Skeletal muscle satellite cell (primary cell): ENCODE data around the gene DELE1.
A peak's percentile ranks its signal among the peaks of the same experiment; 100 is the strongest.

Experiments used
- H3K27me3 ChIP-seq: 2 replicates; pipeline ENCODE4 v1.7.0; 2013; ENCODE audit warnings: low read length; ENCODE audit not compliant: control insufficient read depth, insufficient read depth
- H3K36me3 ChIP-seq: 2 replicates; pipeline ENCODE4 v1.7.0; 2013; ENCODE audit warnings: mild to moderate bottlenecking, control low read depth, low read length; ENCODE audit not compliant: insufficient read depth
- H3K4me1 ChIP-seq: 2 replicates; pipeline ENCODE4 v1.7.0; 2013; ENCODE audit warnings: low read length; ENCODE audit not compliant: control insufficient read depth, insufficient read depth
- H3K4me2 ChIP-seq: 2 replicates; pipeline ENCODE4 v1.7.0; 2013; ENCODE audit warnings: mild to moderate bottlenecking, low read length
- H3K4me3 ChIP-seq: 2 replicates; pipeline ENCODE4 v1.7.0; 2013; ENCODE audit warnings: low read length
- H3K9ac ChIP-seq: 2 replicates; pipeline ENCODE4 v1.7.0; 2013; ENCODE audit warnings: mild to moderate bottlenecking, low read depth, low read length, moderate library complexity
- H3K9me3 ChIP-seq: replicated peaks from 2 replicates; pipeline ENCODE4 v1.7.0; 2013; ENCODE audit warnings: mild to moderate bottlenecking, control low read depth, low read length

The DELE1 gene

GRCh38 chr5:141961466-141961865 lies 37.8 kb downstream of the DELE1 start:
- H3K9me3 ChIP-seq, result no peaks in the 10 kb centered on the region
- peaks cover 13% of the 10 kb centered on the region for H3K4me1 ChIP-seq
- H3K4me3 ChIP-seq, result no peak overlapping the region
- H3K27me3 ChIP-seq, result no peaks in the 10 kb centered on the region
- peak overlapping the region; percentile 55 for H3K9ac ChIP-seq
- no peaks in the 10 kb centered on the region for H3K36me3 ChIP-seq
- no peak overlapping the region for H3K4me2 ChIP-seq

- no peak overlapping the region for H3K4me3 ChIP-seq
- peaks cover 18% of the 10 kb centered on the region for H3K4me1 ChIP-seq
- no peaks in the 10 kb centered on the region for H3K9me3 ChIP-seq
- H3K36me3 ChIP-seq, result no peaks in the 10 kb centered on the region
- no peak overlapping the region for H3K9ac ChIP-seq
- H3K27me3 ChIP-seq, result no peaks in the 10 kb centered on the region
- no peak overlapping the region for H3K4me2 ChIP-seq
Measured at GRCh38 chr5:141963701-141964100, 40.0 kb downstream of the DELE1 start.

GRCh38 chr5:141965071-141965470 lies 41.4 kb downstream of the DELE1 start:
- Histone ChIP-seq H3K4me3 (no peak overlapping the region), H3K4me2 (no peak overlapping the region), H3K27me3 (no peaks in the 10 kb centered on the region), H3K36me3 (no peaks in the 10 kb centered on the region), H3K9me3 (no peaks in the 10 kb centered on the region), H3K4me1 (peaks cover 21% of the 10 kb centered on the region), H3K9ac (no peak overlapping the region)

GRCh38 chr5:141966275-141966962 lies 42.7 kb downstream of the DELE1 start:
- no peak overlapping the region for H3K4me3 ChIP-seq
- no peaks in the 10 kb centered on the region for H3K36me3 ChIP-seq
- no peak overlapping the region for H3K4me2 ChIP-seq
- H3K27me3 ChIP-seq, result no peaks in the 10 kb centered on the region
- H3K4me1 ChIP-seq, result peaks cover 24% of the 10 kb centered on the region
- H3K9me3 ChIP-seq, result no peaks in the 10 kb centered on the region
- no peak overlapping the region for H3K9ac ChIP-seq

GRCh38 chr5:141966963-141967333 lies 43.3 kb downstream of the DELE1 start:
- Histone ChIP-seq H3K9ac (no peak overlapping the region), H3K36me3 (peaks cover under 1% of the 10 kb centered on the region), H3K4me3 (no peak overlapping the region), H3K4me2 (no peak overlapping the region), H3K4me1 (peaks cover 24% of the 10 kb centered on the region), H3K9me3 (no peaks in the 10 kb centered on the region), H3K27me3 (no peaks in the 10 kb centered on the region)

GRCh38 chr5:141968914-141969608 lies 45.4 kb downstream of the DELE1 start, which contains the start of gene RNF14:
TSS of gene RNF14 (plus strand) at chr5:141969105. CDS start at chr5:141973589, 4,484 bp downstream.
- Histone ChIP-seq H3K9ac (peak within 1 kb of the TSS; percentile 99), H3K27me3 (no peaks in the 10 kb centered on the region), H3K9me3 (no peaks in the 10 kb centered on the region)

GRCh38 chr5:141969783-141970771 lies 46.4 kb downstream of the DELE1 start:
- peak overlapping the region; percentile 100 for H3K4me2 ChIP-seq
- H3K36me3 ChIP-seq, result peaks cover 14% of the 10 kb centered on the region
- H3K4me1 ChIP-seq, result peaks cover 34% of the 10 kb centered on the region
- peak overlapping the region; percentile 99 for H3K9ac ChIP-seq
- no peaks in the 10 kb centered on the region for H3K9me3 ChIP-seq
- H3K4me3 ChIP-seq, result peak overlapping the region; percentile 88
- no peaks in the 10 kb centered on the region for H3K27me3 ChIP-seq

More at GRCh38 chr5:141968914-141969608, 45.4 kb downstream of the DELE1 start, which contains the start of gene RNF14:
- Histone ChIP-seq H3K4me2 (peak within 1 kb of the TSS; percentile 100), H3K4me3 (peak within 1 kb of the TSS; percentile 88), H3K4me1 (peaks cover 29% of the 10 kb centered on the region), H3K36me3 (peaks cover 4% of the 10 kb centered on the region)

- Histone ChIP-seq H3K36me3 (peaks cover 48% of the 10 kb centered on the region), H3K27me3 (no peaks in the 10 kb centered on the region), H3K4me2 (peak overlapping the region; percentile 52), H3K4me1 (peaks cover 25% of the 10 kb centered on the region), H3K4me3 (no peak overlapping the region), H3K9me3 (no peaks in the 10 kb centered on the region), H3K9ac (no peak overlapping the region)
Measured at GRCh38 chr5:141973871-141974595, 50.4 kb downstream of the DELE1 start.

GRCh38 chr5:141976176-141976575 lies 52.5 kb downstream of the DELE1 start:
- no peak overlapping the region for H3K9ac ChIP-seq
- H3K4me3 ChIP-seq, result no peak overlapping the region
- peaks cover 15% of the 10 kb centered on the region for H3K4me1 ChIP-seq
- no peak overlapping the region for H3K4me2 ChIP-seq
- peaks cover 68% of the 10 kb centered on the region for H3K36me3 ChIP-seq
- H3K27me3 ChIP-seq, result no peaks in the 10 kb centered on the region
- no peaks in the 10 kb centered on the region for H3K9me3 ChIP-seq

- Histone ChIP-seq H3K9ac (no peak overlapping the region), H3K4me3 (no peak overlapping the region), H3K36me3 (peaks cover 85% of the 10 kb centered on the region), H3K9me3 (no peaks in the 10 kb centered on the region), H3K27me3 (no peaks in the 10 kb centered on the region), H3K4me2 (no peak overlapping the region), H3K4me1 (peaks cover 14% of the 10 kb centered on the region)
Measured at GRCh38 chr5:141978389-141978788, 54.7 kb downstream of the DELE1 start.
